Thyroid gland (tissue), 4 donors: Measurements from ENCODE around the gene RALBP1. TPM values are rescaled to one million over a fixed set of nuclear protein-coding genes. Genes with fewer than 3 reads are reported as not detected.

Source experiments
- DNase-seq, 2 donors: peaks; one replicate each; pipeline ENCODE4 v3.0.0-alpha.2; 2019
- H3K27ac ChIP-seq, 3 donors: fragments of 200-600 bp; sonication (generic); 1 replicate in 2 of 3; 2 replicates in 1 of 3; pipeline ENCODE4 v1.5.1; 2016 to 2019; ENCODE audit warnings: mild to moderate bottlenecking in 1 of 3, moderate library complexity in 1 of 3
- H3K27me3 ChIP-seq: fragments of 200-600 bp; sonication (generic); one replicate; pipeline ENCODE4 v1.5.1; 2019
- H3K36me3 ChIP-seq, 2 donors: fragments of 200-600 bp; sonication (generic); one replicate each; pipeline ENCODE4 v1.5.1; 2016 to 2019
- H3K4me1 ChIP-seq, 2 donors: fragments of 200-600 bp; sonication (generic); one replicate each; pipeline ENCODE4 v1.5.1; 2017 to 2019
- H3K4me3 ChIP-seq, 3 donors: fragments of 200-600 bp; sonication (generic); replicated peaks in 1 of 3; 1 replicate in 2 of 3; 2 replicates in 1 of 3; pipeline ENCODE4 v1.5.1; 2016; ENCODE audit warnings: mild to moderate bottlenecking in 1 of 3
- H3K9me3 ChIP-seq: fragments of 200-600 bp; sonication (generic); one replicate; pipeline ENCODE4 v1.5.1; 2017
- CTCF ChIP-seq, 6 experiments: fragments of 200-600 bp in 3 of 6; fragments of 450-650 bp in 3 of 6; sonication (generic) in 3 of 6; IDR thresholded peaks; one replicate each; pipeline ENCODE4 v1.5.1; 2016 to 2019; ENCODE audit warnings: antibody characterized with exemption in 6 of 6, mild to moderate bottlenecking in 2 of 6, inconsistent platforms in 1 of 6, moderate library complexity in 1 of 6
- POLR2A ChIP-seq, 2 donors: fragments of 450-650 bp; IDR thresholded peaks; one replicate each; pipeline ENCODE4 v1.6.1; 2017; ENCODE audit warnings: antibody characterized with exemption in 2 of 2, mild to moderate bottlenecking in 2 of 2, moderate library complexity in 1 of 2
- WGBS, 2 donors: methylation state at CpG; one replicate each; pipeline ENCODE4 v1.1.5; 2017; 5-methylcytosine and 5-hydroxymethylcytosine counted together
- intact Hi-C: fragments of 100-400 bp; cut with DNase I; formaldehyde crosslinking; loops from one replicate; pipeline ENCODE4 v1.15.1; 2023
- total RNA-seq, 4 donors: library from RNA; depleted of rRNA; stranded (reverse); fragments of >200 nt; gene quantifications; one replicate each; pipeline ENCODE4 v1.2.3, GENCODE V29; 2016

Gene RALBP1
- total RNA-seq, 4 donors from 2014 or later, result 46.6 to 69.9 (median 62.8) TPM

- TF ChIP-seq POLR2A (IDR thresholded peaks at IDR 0.05), result no peak
- no peak for TF ChIP-seq CTCF (IDR thresholded peaks at IDR 0.05)
- H3K27ac ChIP-seq, result no peak overlapping the region
- no peaks in the 10 kb centered on the region for H3K9me3 ChIP-seq
- DNase-seq, result no peak
- peaks cover 42 to 44% of the 10 kb centered on the region in 2 donors for H3K36me3 ChIP-seq
- peaks cover 0 to 3% of the 10 kb centered on the region in 2 donors for H3K4me1 ChIP-seq
- no peak overlapping the region for H3K4me3 ChIP-seq
- 97% methylated on average over 18 to 20 of the region's 24 CpGs for WGBS, 2 donors
- intact Hi-C loops, result no loop called here
- no peaks in the 10 kb centered on the region for H3K27me3 ChIP-seq
Observed at GRCh38 chr18:9536354-9537152, 61.2 kb downstream of the RALBP1 start.

GRCh38 chr18:9537677-9538076 lies 62.4 kb downstream of the RALBP1 start:
- Histone ChIP-seq H3K27ac (no peak overlapping the region), H3K9me3 (no peaks in the 10 kb centered on the region), H3K4me1 (no peaks in the 10 kb centered on the region), H3K36me3 (peaks cover 42% of the 10 kb centered on the region in 2 donors), H3K4me3 (no peak overlapping the region), H3K27me3 (no peaks in the 10 kb centered on the region)
- DNase-seq, result no peak
- intact Hi-C loops, result no loop called here
- TF ChIP-seq POLR2A (IDR thresholded peaks at IDR 0.05) (no peak), CTCF (IDR thresholded peaks at IDR 0.05) (no peak)
- 86 to 90% methylated on average over 6 of the region's 6 CpGs for WGBS, 2 donors

- DNase-seq, result no peak
- Histone ChIP-seq H3K36me3 (peaks cover 30 to 31% of the 10 kb centered on the region in 2 donors), H3K4me1 (no peaks in the 10 kb centered on the region), H3K4me3 (no peak overlapping the region), H3K9me3 (no peaks in the 10 kb centered on the region), H3K27me3 (no peaks in the 10 kb centered on the region), H3K27ac (no peak overlapping the region)
- no peak for TF ChIP-seq CTCF (IDR thresholded peaks at IDR 0.05)
- no peak for TF ChIP-seq POLR2A (IDR thresholded peaks at IDR 0.05)
- intact Hi-C loops, result no loop called here
- 97 to 99% methylated on average over 6 of the region's 6 CpGs for whole genome bisulfite sequencing, 2 donors
Observed at GRCh38 chr18:9539283-9539682, 64.0 kb downstream of the RALBP1 start.

- Histone ChIP-seq H3K9me3 (no peaks in the 10 kb centered on the region), H3K4me1 (no peaks in the 10 kb centered on the region), H3K4me3 (no peak overlapping the region), H3K36me3 (peaks cover 24 to 25% of the 10 kb centered on the region in 2 donors), H3K27me3 (no peaks in the 10 kb centered on the region), H3K27ac (no peak overlapping the region)
- no peak for TF ChIP-seq POLR2A (IDR thresholded peaks at IDR 0.05)
- TF ChIP-seq CTCF (IDR thresholded peaks at IDR 0.05), result no peak
- DNase-seq, result no peak
- intact Hi-C loops, result no loop called here
- 70 to 86% methylated on average over 8 of the region's 8 CpGs for WGBS, 2 donors
Observed at GRCh38 chr18:9539938-9540337, 64.6 kb downstream of the RALBP1 start.

GRCh38 chr18:9542924-9543323 lies 67.6 kb downstream of the RALBP1 start:
- intact Hi-C loops, result no loop called here

More at GRCh38 chr18:9542924-9543323, 67.6 kb downstream of the RALBP1 start:
- Histone ChIP-seq H3K4me1 (no peaks in the 10 kb centered on the region), H3K27me3 (no peaks in the 10 kb centered on the region), H3K27ac (no peak overlapping the region), H3K4me3 (no peak overlapping the region), H3K9me3 (no peaks in the 10 kb centered on the region), H3K36me3 (peaks cover 20 to 26% of the 10 kb centered on the region in 2 donors)
- 85 to 91% methylated on average over 4 of the region's 4 CpGs for WGBS, 2 donors
- TF ChIP-seq POLR2A (IDR thresholded peaks at IDR 0.05), result no peak
- TF ChIP-seq CTCF (IDR thresholded peaks at IDR 0.05), result no peak
- no peak for DNase-seq
